Loucy (cell line): Measurements from ENCODE around the gene PACSIN2.

ENCODE experiments used
- H2AFZ ChIP-seq: fragments of 200-600 bp; sonication (generic); 2 replicates; pipeline ENCODE4 v1.6.0; 2016; ENCODE audit warnings: antibody characterized with exemption, mild to moderate bottlenecking, low read length, moderate library complexity
- H3F3A ChIP-seq: fragments of 200-600 bp; 2 replicates; pipeline ENCODE4 v1.6.0; 2016; ENCODE audit warnings: antibody characterized with exemption, low read depth, mild to moderate bottlenecking
- H3K27me3 ChIP-seq: fragments of 200-600 bp; sonication (generic); 2 replicates; pipeline ENCODE4 v1.6.1; 2014; ENCODE audit warnings: low read length, mild to moderate bottlenecking; ENCODE audit not compliant: insufficient read depth, poor library complexity, severe bottlenecking
- H3K36me3 ChIP-seq: fragments of 200-600 bp; sonication (generic); 2 replicates; pipeline ENCODE4 v1.6.1; 2016; ENCODE audit warnings: low read length; ENCODE audit not compliant: insufficient read depth
- H3K4me1 ChIP-seq: fragments of 200-600 bp; sonication (generic); 2 replicates; pipeline ENCODE4 v1.5.1; 2014; ENCODE audit warnings: low read length, mild to moderate bottlenecking; ENCODE audit not compliant: insufficient read depth, poor library complexity, severe bottlenecking
- H3K4me2 ChIP-seq: fragments of 200-600 bp; sonication (generic); 2 replicates; pipeline ENCODE4 v1.6.0; 2014; ENCODE audit warnings: antibody characterized with exemption, low read length, low read depth, mild to moderate bottlenecking; ENCODE audit not compliant: poor library complexity, severe bottlenecking
- H3K4me3 ChIP-seq: fragments of 200-600 bp; sonication (generic); 2 replicates; pipeline ENCODE4 v1.5.1; 2014; ENCODE audit warnings: low read length, mild to moderate bottlenecking, mixed read lengths; ENCODE audit not compliant: poor library complexity, severe bottlenecking
- H3K79me2 ChIP-seq: fragments of 200-600 bp; sonication (generic); 2 replicates; pipeline ENCODE4 v1.6.1; 2014; ENCODE audit warnings: low read length; ENCODE audit not compliant: insufficient read depth
- H3K9ac ChIP-seq: fragments of 200-600 bp; sonication (generic); 2 replicates; pipeline ENCODE4 v1.6.0; 2014; ENCODE audit warnings: mild to moderate bottlenecking, low read depth, low read length, moderate library complexity; ENCODE audit not compliant: poor library complexity, severe bottlenecking
- H3K9me2 ChIP-seq: fragments of 200-600 bp; sonication (generic); replicated peaks from 2 replicates; pipeline ENCODE4 v1.6.1; 2016; ENCODE audit warnings: low read depth, low read length, mixed read lengths
- H3K9me3 ChIP-seq: fragments of 200-600 bp; sonication (generic); 2 replicates; pipeline ENCODE4 v1.6.1; 2014; ENCODE audit warnings: mild to moderate bottlenecking, antibody characterized with exemption, low read length, low read depth; ENCODE audit not compliant: insufficient read depth
- H4K20me1 ChIP-seq: fragments of 200-600 bp; sonication (generic); 2 replicates; pipeline ENCODE4 v1.6.0; 2014; ENCODE audit warnings: antibody characterized with exemption, low read length, mild to moderate bottlenecking; ENCODE audit not compliant: insufficient read depth, poor library complexity, severe bottlenecking
- CTCF ChIP-seq: fragments of 200-600 bp; sonication (generic); conservative IDR thresholded peaks from 2 replicates; pipeline ENCODE4 v1.5.1; 2014; ENCODE audit warnings: mild to moderate bottlenecking, antibody characterized with exemption, low read length
- EZH2phosphoT487 ChIP-seq: fragments of 200-600 bp; IDR thresholded peaks from 2 replicates; pipeline ENCODE4 v1.6.1; 2018; ENCODE audit warnings: antibody characterized with exemption, mild to moderate bottlenecking, moderate library complexity, borderline replicate concordance

PACSIN2 gene

GRCh38 chr22:42877158-42877557 is 137.8 kb downstream of the PACSIN2 start:
- H3K27me3 ChIP-seq = no peaks in the 10 kb centered on the region
- H4K20me1 ChIP-seq = no peaks in the 10 kb centered on the region

GRCh38 chr22:42876041-42876440 is 138.9 kb downstream of the PACSIN2 start:
- Histone ChIP-seq H4K20me1 (no peaks in the 10 kb centered on the region), H3K4me2 (no peak overlapping the region), H2AFZ (no peak overlapping the region), H3K9me3 (no peaks in the 10 kb centered on the region), H3K9me2 (no peaks in the 10 kb centered on the region), H3K9ac (no peak overlapping the region), H3K4me1 (no peaks in the 10 kb centered on the region), H3K4me3 (no peak overlapping the region), H3K36me3 (peaks cover 94% of the 10 kb centered on the region; the same call in 1 of the 2 replicates), H3K27me3 (no peaks in the 10 kb centered on the region), H3K79me2 (no peaks in the 10 kb centered on the region), H3F3A (no peaks in the 10 kb centered on the region)
- TF ChIP-seq CTCF (no peak), EZH2phosphoT487 (no peak)

More at GRCh38 chr22:42877158-42877557, 137.8 kb downstream of the PACSIN2 start:
- Histone ChIP-seq H3K36me3 (peaks cover 95% of the 10 kb centered on the region; the same call in 1 of the 2 replicates), H3K9ac (no peak overlapping the region), H3K9me2 (no peaks in the 10 kb centered on the region), H3K4me2 (no peak overlapping the region), H3K9me3 (no peaks in the 10 kb centered on the region), H2AFZ (no peak overlapping the region), H3K4me3 (no peak overlapping the region), H3K4me1 (no peaks in the 10 kb centered on the region), H3F3A (no peaks in the 10 kb centered on the region), H3K79me2 (no peaks in the 10 kb centered on the region)
- TF ChIP-seq EZH2phosphoT487 (no peak), CTCF (no peak)

- Histone ChIP-seq H3K4me1 (no peaks in the 10 kb centered on the region), H4K20me1 (no peaks in the 10 kb centered on the region), H3K79me2 (no peaks in the 10 kb centered on the region), H2AFZ (no peak overlapping the region), H3K36me3 (peaks cover 81% of the 10 kb centered on the region; the same call in 1 of the 2 replicates), H3F3A (no peaks in the 10 kb centered on the region), H3K27me3 (no peaks in the 10 kb centered on the region), H3K4me2 (no peak overlapping the region), H3K9me3 (no peaks in the 10 kb centered on the region), H3K4me3 (no peak overlapping the region), H3K9ac (no peak overlapping the region), H3K9me2 (no peaks in the 10 kb centered on the region)
- TF ChIP-seq EZH2phosphoT487 = no peak
- TF ChIP-seq CTCF = no peak
Measured at GRCh38 chr22:42874010-42874409, 140.9 kb downstream of the PACSIN2 start.
